Nephron (organoid): ENCODE results near the gene CACNA1S.

Source experiments
- H3K27ac Mint-ChIP-seq, 3 experiments: 2 replicates each; pipeline ENCODE4 v1.8.0; 2020; ENCODE audit warnings: mixed read lengths in 3 of 3, mild to moderate bottlenecking in 2 of 3, moderate library complexity in 1 of 3
- H3K27me3 Mint-ChIP-seq: 2 replicates; pipeline ENCODE4 v1.8.0; 2021; ENCODE audit warnings: low read depth, mild to moderate bottlenecking, moderate library complexity, mixed read lengths
- H3K36me3 Mint-ChIP-seq: 2 replicates; pipeline ENCODE4 v1.8.0; 2020; ENCODE audit warnings: low read depth, mixed read lengths
- H3K4me1 Mint-ChIP-seq: 2 replicates; pipeline ENCODE4 v1.8.0; 2020; ENCODE audit warnings: mixed read lengths
- H3K4me3 Mint-ChIP-seq, 3 experiments: 2 replicates each; pipeline ENCODE4 v1.8.0; 2020; ENCODE audit warnings: mild to moderate bottlenecking in 3 of 3, mixed read lengths in 3 of 3, moderate library complexity in 2 of 3
- H3K9me3 Mint-ChIP-seq: 2 replicates; pipeline ENCODE4 v1.8.0; 2020; ENCODE audit warnings: mixed read lengths
- CTCF ChIP-seq, 3 experiments: fragments of 200-600 bp; sonication (generic); IDR thresholded peaks; one replicate each; pipeline ENCODE4 v1.5.0; 2021; ENCODE audit warnings: antibody characterized with exemption in 3 of 3; ENCODE audit not compliant: unreplicated experiment in 3 of 3

Gene CACNA1S

GRCh38 chr1:201041011-201041410 lies 71.2 kb downstream of the CACNA1S start:
- peaks cover 4% of the 10 kb centered on the region for H3K4me1 Mint-ChIP-seq
- H3K27ac Mint-ChIP-seq: no peak overlapping the region
- no peaks in the 10 kb centered on the region for H3K36me3 Mint-ChIP-seq
- TF ChIP-seq CTCF (IDR thresholded peaks at IDR 0.05; ENCODE audit: unreplicated experiment in 3 of 3): no peak
- H3K4me3 Mint-ChIP-seq: no peak overlapping the region
- H3K9me3 Mint-ChIP-seq: no peaks in the 10 kb centered on the region
- H3K27me3 Mint-ChIP-seq: peaks cover 12% of the 10 kb centered on the region

GRCh38 chr1:201039876-201040275 lies 72.3 kb downstream of the CACNA1S start:
- Mint-ChIP-seq H3K4me3 (no peak overlapping the region), H3K36me3 (no peaks in the 10 kb centered on the region), H3K27me3 (peaks cover 15% of the 10 kb centered on the region), H3K9me3 (no peaks in the 10 kb centered on the region), H3K27ac (no peak overlapping the region), H3K4me1 (peaks cover 4% of the 10 kb centered on the region)
- no peak for TF ChIP-seq CTCF (IDR thresholded peaks at IDR 0.05; ENCODE audit: unreplicated experiment in 3 of 3)

GRCh38 chr1:201039418-201039817 lies 72.8 kb downstream of the CACNA1S start:
- Mint-ChIP-seq H3K27ac (no peak overlapping the region), H3K36me3 (no peaks in the 10 kb centered on the region), H3K9me3 (no peaks in the 10 kb centered on the region), H3K4me3 (no peak overlapping the region), H3K27me3 (peaks cover 15% of the 10 kb centered on the region), H3K4me1 (peaks cover 4% of the 10 kb centered on the region)
- TF ChIP-seq CTCF (IDR thresholded peaks at IDR 0.05; ENCODE audit: unreplicated experiment in 3 of 3): no peak

GRCh38 chr1:201038186-201038876 lies 73.9 kb downstream of the CACNA1S start:
- H3K9me3 Mint-ChIP-seq: no peaks in the 10 kb centered on the region
- no peak overlapping the region for H3K27ac Mint-ChIP-seq
- peaks cover 4% of the 10 kb centered on the region for H3K4me1 Mint-ChIP-seq
- H3K36me3 Mint-ChIP-seq: no peaks in the 10 kb centered on the region
- no peak for TF ChIP-seq CTCF (IDR thresholded peaks at IDR 0.05; ENCODE audit: unreplicated experiment in 3 of 3)
- peaks cover 15% of the 10 kb centered on the region for H3K27me3 Mint-ChIP-seq
- no peak overlapping the region for H3K4me3 Mint-ChIP-seq

GRCh38 chr1:201036188-201036842 lies 75.9 kb downstream of the CACNA1S start:
- H3K4me3 Mint-ChIP-seq: no peak overlapping the region
- H3K27me3 Mint-ChIP-seq: peaks cover 7% of the 10 kb centered on the region
- H3K9me3 Mint-ChIP-seq: no peaks in the 10 kb centered on the region
- no peak for TF ChIP-seq CTCF (IDR thresholded peaks at IDR 0.05; ENCODE audit: unreplicated experiment in 3 of 3)
- H3K4me1 Mint-ChIP-seq: no peaks in the 10 kb centered on the region
- H3K27ac Mint-ChIP-seq: no peak overlapping the region
- H3K36me3 Mint-ChIP-seq: no peaks in the 10 kb centered on the region

- Mint-ChIP-seq H3K27ac (no peak overlapping the region), H3K4me1 (no peaks in the 10 kb centered on the region), H3K36me3 (no peaks in the 10 kb centered on the region), H3K27me3 (peaks cover 13% of the 10 kb centered on the region), H3K4me3 (no peak overlapping the region), H3K9me3 (no peaks in the 10 kb centered on the region)
- TF ChIP-seq CTCF (IDR thresholded peaks at IDR 0.05; ENCODE audit: unreplicated experiment in 3 of 3): no peak
Measured at GRCh38 chr1:201034671-201035070, 77.6 kb downstream of the CACNA1S start.
